Stimulated activated naive CD4-positive, alpha-beta T cell (primary cell): ENCODE results near the gene ACOXL.

Experiments
- DNase-seq, 6 experiments: peaks; one replicate each; lab custom pipeline; 2025; lab: John Stamatoyannopoulos, UW

ACOXL gene

GRCh38 chr2:111162718-111163331 is 430.5 kb downstream of the ACOXL start:
- no peak for DNase-seq

- no peak for DNase-seq
Observed at GRCh38 chr2:111164078-111164477, 431.7 kb downstream of the ACOXL start.

GRCh38 chr2:111165084-111165483 is 432.7 kb downstream of the ACOXL start:
- DNase-seq: no peak

- DNase-seq: no peak
Observed at GRCh38 chr2:111166115-111166514, 433.7 kb downstream of the ACOXL start.

- no peak for DNase-seq
Observed at GRCh38 chr2:111167076-111167862, 434.9 kb downstream of the ACOXL start.

- DNase-seq: no peak
Observed at GRCh38 chr2:111167863-111168162, 435.4 kb downstream of the ACOXL start.
